ENCODE results near the gene CCL23.
"Not testable (repeated sequence)": the region's sequence is repeated elsewhere in the genome, so short reads cannot be mapped to it uniquely, and the experiment has no call there.

The CCL23 gene

GRCh38 chr17:36019423-36019822, 1.7 kb upstream of the CCL23 start:
- H3K9me3 Mint-ChIP-seq = no peaks in the 10 kb centered on the region
- H3K27me3 Mint-ChIP-seq = peaks cover 21% of the 10 kb centered on the region
- no peak overlapping the region for H3K27ac Mint-ChIP-seq
- H3K36me3 Mint-ChIP-seq = no peaks in the 10 kb centered on the region
- H3K4me1 Mint-ChIP-seq = no peaks in the 10 kb centered on the region
- no peak overlapping the region for H3K4me3 Mint-ChIP-seq

- no peak overlapping the region for H3K27ac Mint-ChIP-seq
- H3K9me3 Mint-ChIP-seq = no peaks in the 10 kb centered on the region
- H3K36me3 Mint-ChIP-seq = no peaks in the 10 kb centered on the region
- H3K4me1 Mint-ChIP-seq = no peaks in the 10 kb centered on the region
- H3K4me3 Mint-ChIP-seq = no peak overlapping the region
- H3K27me3 Mint-ChIP-seq = peaks cover 14% of the 10 kb centered on the region
These were observed 1.2 kb downstream of the CCL23 start for GRCh38 chr17:36016555-36016954.

GRCh38 chr17:36015895-36016294, 1.9 kb downstream of the CCL23 start:
- H3K27ac Mint-ChIP-seq, H3K4me1 Mint-ChIP-seq, H3K4me3 Mint-ChIP-seq, H3K36me3 Mint-ChIP-seq, H3K9me3 Mint-ChIP-seq: not testable (repeated sequence)
- peaks cover 14% of the 10 kb centered on the region for H3K27me3 Mint-ChIP-seq

DNA sequence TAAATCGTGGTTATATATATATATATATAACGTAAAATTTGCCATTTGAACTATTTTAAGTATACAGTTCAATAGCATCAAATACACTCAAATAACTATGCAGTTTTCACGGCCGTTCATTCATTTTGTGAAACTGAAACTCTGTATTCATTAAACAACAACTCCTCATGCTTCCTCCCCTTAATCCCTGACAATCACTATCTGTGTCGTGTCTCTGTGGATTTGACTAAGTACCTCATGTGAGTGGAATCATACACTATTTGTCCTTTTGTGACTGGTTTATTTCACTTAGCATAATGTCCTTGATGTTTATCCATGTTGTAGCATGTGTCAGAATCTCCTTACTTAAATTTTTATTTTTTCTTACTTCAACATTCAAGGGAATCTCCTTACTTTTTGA, 2.8 kb downstream of the CCL23 start:
- H3K36me3 Mint-ChIP-seq = no peaks in the 10 kb centered on the region
- peaks cover 5% of the 10 kb centered on the region for H3K9me3 Mint-ChIP-seq
- H3K4me1 Mint-ChIP-seq = no peaks in the 10 kb centered on the region
- no peak overlapping the region for H3K4me3 Mint-ChIP-seq
- peaks cover 12% of the 10 kb centered on the region for H3K27me3 Mint-ChIP-seq
- no peak overlapping the region for H3K27ac Mint-ChIP-seq

GRCh38 chr17:36011201-36011600, 6.6 kb downstream of the CCL23 start:
- Mint-ChIP-seq H3K36me3 (no peaks in the 10 kb centered on the region), H3K27ac (no peak overlapping the region), H3K4me1 (no peaks in the 10 kb centered on the region), H3K9me3 (peaks cover 5% of the 10 kb centered on the region), H3K27me3 (peaks cover 6% of the 10 kb centered on the region), H3K4me3 (no peak overlapping the region)

DNA sequence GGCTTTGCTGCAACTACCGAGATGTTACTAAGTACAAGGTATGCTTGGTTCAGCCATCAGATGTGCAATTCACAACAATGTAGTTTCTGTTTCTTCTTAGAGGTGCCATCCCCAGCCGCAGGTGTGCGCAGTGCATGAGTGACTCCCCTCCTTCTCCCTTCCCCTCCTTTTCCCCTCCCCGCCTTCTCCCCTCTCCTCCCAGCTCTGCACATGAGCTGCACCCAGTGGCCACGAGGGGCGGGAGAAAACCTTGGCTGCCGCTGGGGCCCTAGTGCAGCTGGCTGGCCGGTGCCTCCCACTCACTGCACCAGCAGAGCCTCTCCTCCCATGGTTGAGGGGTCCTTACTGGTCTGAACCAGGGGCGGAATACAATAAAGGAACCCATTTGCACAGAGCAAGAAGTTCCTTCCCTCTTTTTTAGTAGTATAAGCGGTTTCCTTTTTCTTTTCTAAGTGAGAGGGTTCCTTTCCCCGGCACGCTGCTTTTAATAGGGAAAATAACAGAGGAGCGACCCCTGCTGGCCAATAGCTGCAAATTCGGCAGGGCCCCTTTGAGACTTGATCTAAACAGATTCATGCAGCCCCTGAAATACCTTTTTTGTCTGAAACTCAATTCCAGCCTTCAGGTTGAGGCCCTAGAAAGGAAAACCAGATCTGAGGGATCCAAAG, 8.6 kb downstream of the CCL23 start:
- Mint-ChIP-seq H3K27me3 (peaks cover 6% of the 10 kb centered on the region), H3K36me3 (no peaks in the 10 kb centered on the region), H3K4me3 (no peak overlapping the region), H3K4me1 (peaks cover 5% of the 10 kb centered on the region), H3K27ac (no peak overlapping the region), H3K9me3 (peaks cover 5% of the 10 kb centered on the region)

- Mint-ChIP-seq H3K27ac (no peak overlapping the region), H3K36me3 (no peaks in the 10 kb centered on the region), H3K4me1 (peaks cover 5% of the 10 kb centered on the region), H3K9me3 (no peaks in the 10 kb centered on the region), H3K4me3 (no peak overlapping the region), H3K27me3 (peaks cover 6% of the 10 kb centered on the region)
These were observed 13.1 kb downstream of the CCL23 start for GRCh38 chr17:36004594-36005108.

DNA sequence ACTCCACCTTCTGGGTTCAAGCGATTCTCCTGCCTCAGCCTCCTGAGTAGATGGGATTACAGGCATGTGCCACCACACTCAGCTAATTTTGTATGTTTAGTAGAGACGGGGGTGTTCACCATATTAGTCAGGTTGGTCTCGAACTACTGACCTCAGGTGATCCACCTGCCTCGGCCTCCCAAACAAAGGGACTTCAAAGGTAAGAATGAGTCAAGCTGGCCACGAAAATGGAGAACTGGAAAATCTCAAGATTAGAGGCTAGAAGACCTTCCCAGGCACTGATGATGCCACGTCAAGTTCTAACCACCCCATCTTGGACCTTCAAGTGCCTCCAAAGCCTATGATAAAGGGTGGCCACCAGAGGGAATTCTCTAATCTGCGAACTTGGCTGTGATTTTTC, 15.1 kb downstream of the CCL23 start:
- Mint-ChIP-seq H3K27me3 (peaks cover 6% of the 10 kb centered on the region), H3K27ac (no peak overlapping the region), H3K9me3 (no peaks in the 10 kb centered on the region), H3K4me1 (peaks cover 5% of the 10 kb centered on the region), H3K36me3 (no peaks in the 10 kb centered on the region), H3K4me3 (no peak overlapping the region)

DNA sequence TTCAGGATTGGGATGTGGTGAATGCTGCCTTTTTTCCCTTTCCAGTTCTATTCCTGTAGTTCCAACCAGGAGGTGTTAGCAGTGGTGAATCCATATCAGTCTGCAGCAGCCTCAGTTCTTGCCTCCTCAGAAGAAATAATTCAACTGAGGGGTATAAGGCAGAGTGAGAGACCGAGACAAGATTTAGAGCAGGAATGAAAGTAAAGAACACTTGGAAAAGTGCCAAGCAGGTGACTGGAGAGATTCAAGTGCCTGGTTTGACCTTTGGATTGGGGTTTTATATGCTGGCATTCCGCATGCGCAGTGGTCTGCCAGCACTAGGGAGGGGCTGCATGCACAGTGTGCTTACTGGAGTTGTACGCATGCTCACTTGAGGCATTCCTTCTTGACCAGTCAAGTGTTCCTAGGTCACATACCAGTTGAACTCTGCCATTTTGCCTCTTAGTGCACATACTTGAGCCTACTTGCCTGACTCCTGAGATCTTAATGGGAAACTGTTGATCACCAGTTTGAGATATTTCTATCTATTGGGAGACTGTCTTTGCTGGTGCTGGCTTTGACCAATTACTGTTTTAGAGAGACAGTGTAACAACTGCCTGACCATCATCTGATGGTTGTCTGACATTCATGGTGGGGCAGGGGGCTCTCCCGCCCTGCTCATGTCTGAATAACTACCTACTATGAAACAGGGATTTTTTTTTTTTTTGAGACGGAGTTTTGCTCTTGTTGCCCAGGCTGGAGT, 15.7 kb downstream of the CCL23 start:
- peaks cover 6% of the 10 kb centered on the region for H3K27me3 Mint-ChIP-seq
- H3K4me1 Mint-ChIP-seq = peaks cover 5% of the 10 kb centered on the region
- H3K4me3 Mint-ChIP-seq = no peak overlapping the region
- no peaks in the 10 kb centered on the region for H3K36me3 Mint-ChIP-seq
- no peaks in the 10 kb centered on the region for H3K9me3 Mint-ChIP-seq
- no peak overlapping the region for H3K27ac Mint-ChIP-seq

DNA sequence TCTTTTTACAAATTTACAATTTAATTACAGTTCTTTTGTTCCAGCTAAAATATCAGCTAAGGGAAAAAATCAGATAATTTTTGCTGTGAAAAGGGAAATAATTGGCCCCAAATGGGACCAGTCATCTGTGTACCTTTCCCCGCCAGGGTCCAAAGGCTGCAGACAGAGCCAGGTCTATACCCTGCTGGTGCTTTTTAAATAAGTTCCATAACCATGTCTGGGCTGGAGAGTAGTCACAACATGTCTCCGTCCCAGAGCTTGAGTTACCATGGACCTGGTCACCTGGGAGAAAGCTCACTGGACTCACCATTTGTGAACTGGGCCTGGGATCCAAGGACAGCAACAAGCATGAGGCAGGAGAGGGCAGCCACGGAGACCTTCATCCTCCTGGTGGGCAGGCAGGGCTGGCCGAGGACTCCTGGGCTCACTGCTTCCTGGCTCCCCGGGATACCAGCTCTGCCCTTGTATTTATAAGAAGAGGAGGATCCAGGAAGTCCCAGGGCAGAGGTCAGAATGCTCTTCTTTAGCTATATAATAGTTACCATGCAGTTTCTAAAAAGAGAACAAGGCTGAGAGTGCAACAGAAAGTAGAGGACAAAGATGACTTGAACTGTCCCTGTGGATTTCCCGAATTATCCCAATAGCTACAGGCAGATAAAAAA, 16.5 kb downstream of the CCL23 start, which contains the start of gene CCL15:
TSS of gene CCL15 (minus strand) at position 444 of the 662 bp plus-strand sequence. CDS start at position 383, 61 bp downstream.
- Mint-ChIP-seq H3K27me3 (peaks cover 6% of the 10 kb centered on the region), H3K4me1 (peaks cover 5% of the 10 kb centered on the region)

DNA sequence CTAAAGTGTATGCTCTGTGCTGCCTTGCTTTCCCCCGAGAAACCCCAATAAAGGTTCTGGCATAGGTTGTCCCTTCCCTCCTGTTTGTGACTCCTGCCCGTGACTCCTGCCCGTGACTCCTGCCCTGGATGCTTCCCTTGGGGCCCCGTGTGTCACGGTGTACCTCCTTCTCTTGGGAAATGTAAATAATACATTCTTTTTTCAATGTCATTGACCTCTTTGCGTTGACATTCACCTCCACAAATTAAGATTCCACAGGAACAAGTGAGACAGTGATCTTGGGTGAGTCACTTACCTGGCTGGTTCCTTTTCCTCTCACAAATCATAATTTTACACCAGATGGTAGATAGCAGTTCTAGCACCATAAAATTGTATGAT, 17.1 kb downstream of the CCL23 start:
- no peaks in the 10 kb centered on the region for H3K9me3 Mint-ChIP-seq
- no peak overlapping the region for H3K4me3 Mint-ChIP-seq
- peaks cover 5% of the 10 kb centered on the region for H3K4me1 Mint-ChIP-seq
- H3K36me3 Mint-ChIP-seq = no peaks in the 10 kb centered on the region
- no peak overlapping the region for H3K27ac Mint-ChIP-seq
- peaks cover 6% of the 10 kb centered on the region for H3K27me3 Mint-ChIP-seq

More for the DNA sequence above, 16.5 kb downstream of the CCL23 start, which contains the start of gene CCL15:
- Mint-ChIP-seq H3K27ac (no peak within 1 kb of the TSS), H3K9me3 (no peaks in the 10 kb centered on the region), H3K4me3 (no peak within 1 kb of the TSS), H3K36me3 (no peaks in the 10 kb centered on the region)

- H3K4me3 Mint-ChIP-seq = no peak overlapping the region
- H3K27me3 Mint-ChIP-seq = peaks cover 9% of the 10 kb centered on the region
- H3K36me3 Mint-ChIP-seq = no peaks in the 10 kb centered on the region
- no peaks in the 10 kb centered on the region for H3K4me1 Mint-ChIP-seq
- H3K27ac Mint-ChIP-seq = no peak overlapping the region
- no peaks in the 10 kb centered on the region for H3K9me3 Mint-ChIP-seq
These were observed 19.0 kb downstream of the CCL23 start for GRCh38 chr17:35998756-35999155.

- Mint-ChIP-seq H3K27me3 (peaks cover 7% of the 10 kb centered on the region), H3K4me1 (no peaks in the 10 kb centered on the region), H3K9me3 (no peaks in the 10 kb centered on the region), H3K36me3 (no peaks in the 10 kb centered on the region), H3K4me3 (no peak overlapping the region), H3K27ac (no peak overlapping the region)
These were observed 19.7 kb downstream of the CCL23 start for GRCh38 chr17:35998018-35998545.

GRCh38 chr17:35995346-35995745, 22.4 kb downstream of the CCL23 start:
- not testable (repeated sequence) for H3K36me3 Mint-ChIP-seq, H3K4me1 Mint-ChIP-seq, H3K4me3 Mint-ChIP-seq, H3K9me3 Mint-ChIP-seq, H3K27ac Mint-ChIP-seq
- H3K27me3 Mint-ChIP-seq = peaks cover 12% of the 10 kb centered on the region

GRCh38 chr17:35991075-35991474, 26.7 kb downstream of the CCL23 start:
- H3K27ac Mint-ChIP-seq = no peak overlapping the region
- no peaks in the 10 kb centered on the region for H3K4me1 Mint-ChIP-seq
- H3K27me3 Mint-ChIP-seq = peaks cover 12% of the 10 kb centered on the region
- H3K36me3 Mint-ChIP-seq = no peaks in the 10 kb centered on the region
- H3K4me3 Mint-ChIP-seq = no peak overlapping the region
- peaks cover 10% of the 10 kb centered on the region for H3K9me3 Mint-ChIP-seq

DNA sequence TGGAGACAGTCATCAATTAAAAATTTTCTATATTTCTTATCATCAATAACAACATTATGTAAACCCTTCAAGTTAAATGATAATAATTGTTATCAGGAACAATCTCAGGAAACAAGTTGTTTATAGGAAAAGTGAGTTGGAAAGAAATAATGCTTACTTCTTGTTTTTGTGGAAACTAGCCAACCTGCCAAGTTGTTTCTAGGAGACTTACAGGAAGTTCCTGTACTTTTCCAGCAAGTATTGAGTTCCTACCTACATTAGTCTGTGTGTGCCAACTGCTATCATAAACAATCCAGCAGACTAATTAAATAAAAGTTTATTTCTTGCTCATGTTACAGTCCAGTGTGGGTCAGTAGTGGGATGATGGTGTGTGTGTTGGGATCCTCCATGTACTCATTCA, 29.6 kb downstream of the CCL23 start:
- H3K4me1 Mint-ChIP-seq = no peaks in the 10 kb centered on the region
- peaks cover 10% of the 10 kb centered on the region for H3K9me3 Mint-ChIP-seq
- peaks cover 9% of the 10 kb centered on the region for H3K27me3 Mint-ChIP-seq
- no peaks in the 10 kb centered on the region for H3K36me3 Mint-ChIP-seq
- H3K27ac Mint-ChIP-seq = no peak overlapping the region
- no peak overlapping the region for H3K4me3 Mint-ChIP-seq
